Measurements from ENCODE around the gene HEPH. TPM values are rescaled to one million over a fixed set of nuclear protein-coding genes. Genes with fewer than 3 reads are reported as not detected.

The HEPH gene
- polyA plus RNA-seq, 1 experiment = 49.4 TPM

GRCh38 chrX:66142351-66142750 is 21.7 kb upstream of the HEPH start:
- POLR2A ChIA-PET = no interaction called here
- H3K27ac ChIP-seq (ENCODE audit: low read depth, low read length) = no peak overlapping the region
- no peak overlapping the region for H3K4me3 ChIP-seq (ENCODE audit: low read depth, low read length)
- no peak for DNase-seq (ENCODE audit: low read depth, low spot score)
- no peaks in the 10 kb centered on the region for H3K27me3 ChIP-seq (ENCODE audit: control insufficient read depth, insufficient read depth, low read length)
- no peaks in the 10 kb centered on the region for H3K9me3 ChIP-seq (ENCODE audit: control insufficient read depth, insufficient read depth, low read length)
- TF ChIP-seq CTCF (IDR thresholded peaks at IDR 0.05; ENCODE audit: low read depth, low read length) = no peak
- CTCF ChIA-PET = no interaction called here

- DNase-seq (ENCODE audit: low read depth, low spot score) = no peak
- no peak for TF ChIP-seq CTCF (IDR thresholded peaks at IDR 0.05; ENCODE audit: low read depth, low read length)
- Histone ChIP-seq H3K27ac (ENCODE audit: low read depth, low read length) (no peak overlapping the region), H3K9me3 (ENCODE audit: control insufficient read depth, insufficient read depth, low read length) (no peaks in the 10 kb centered on the region), H3K4me3 (ENCODE audit: low read depth, low read length) (no peak overlapping the region), H3K27me3 (ENCODE audit: control insufficient read depth, insufficient read depth, low read length) (no peaks in the 10 kb centered on the region)
- ChIA-PET CTCF (no interaction called here), POLR2A (no interaction called here)
These were observed 19.8 kb upstream of the HEPH start for GRCh38 chrX:66144258-66144657.

- DNase-seq (ENCODE audit: low read depth, low spot score) = no peak
- no peak overlapping the region for H3K4me3 ChIP-seq (ENCODE audit: low read depth, low read length)
- no peaks in the 10 kb centered on the region for H3K9me3 ChIP-seq (ENCODE audit: control insufficient read depth, insufficient read depth, low read length)
- CTCF ChIA-PET = no interaction called here
- TF ChIP-seq CTCF (IDR thresholded peaks at IDR 0.05; ENCODE audit: low read depth, low read length) = no peak
- POLR2A ChIA-PET = no interaction called here
- H3K27me3 ChIP-seq (ENCODE audit: control insufficient read depth, insufficient read depth, low read length) = no peaks in the 10 kb centered on the region
- H3K27ac ChIP-seq (ENCODE audit: low read depth, low read length) = no peak overlapping the region
These were observed 14.5 kb upstream of the HEPH start for GRCh38 chrX:66149519-66149918.

GRCh38 chrX:66150163-66150562 is 13.9 kb upstream of the HEPH start:
- no peak for TF ChIP-seq CTCF (IDR thresholded peaks at IDR 0.05; ENCODE audit: low read depth, low read length)
- DNase-seq (ENCODE audit: low read depth, low spot score) = no peak
- no peaks in the 10 kb centered on the region for H3K9me3 ChIP-seq (ENCODE audit: control insufficient read depth, insufficient read depth, low read length)
- ChIA-PET POLR2A (no interaction called here), CTCF (no interaction called here)
- no peak overlapping the region for H3K27ac ChIP-seq (ENCODE audit: low read depth, low read length)
- H3K27me3 ChIP-seq (ENCODE audit: control insufficient read depth, insufficient read depth, low read length) = no peaks in the 10 kb centered on the region
- H3K4me3 ChIP-seq (ENCODE audit: low read depth, low read length) = no peak overlapping the region

- CTCF ChIA-PET = no interaction called here
- no peak overlapping the region for H3K4me3 ChIP-seq (ENCODE audit: low read depth, low read length)
- H3K27ac ChIP-seq (ENCODE audit: low read depth, low read length) = no peak overlapping the region
- no peaks in the 10 kb centered on the region for H3K9me3 ChIP-seq (ENCODE audit: control insufficient read depth, insufficient read depth, low read length)
- H3K27me3 ChIP-seq (ENCODE audit: control insufficient read depth, insufficient read depth, low read length) = no peaks in the 10 kb centered on the region
- TF ChIP-seq CTCF (IDR thresholded peaks at IDR 0.05; ENCODE audit: low read depth, low read length) = no peak
- DNase-seq (ENCODE audit: low read depth, low spot score) = no peak
- POLR2A ChIA-PET = no interaction called here
These were observed 1.7 kb upstream of the HEPH start for GRCh38 chrX:66162331-66162822.

All from AG04450 (cell line).